NCI-H446 treated with DMSO at 0.1 percent for 48 hours (cell line): ENCODE results near the gene PINK1.

Experiments used
- DNase-seq: peaks from one replicate; lab custom pipeline; 2025; lab: John Stamatoyannopoulos, UW

The PINK1 gene

DNA sequence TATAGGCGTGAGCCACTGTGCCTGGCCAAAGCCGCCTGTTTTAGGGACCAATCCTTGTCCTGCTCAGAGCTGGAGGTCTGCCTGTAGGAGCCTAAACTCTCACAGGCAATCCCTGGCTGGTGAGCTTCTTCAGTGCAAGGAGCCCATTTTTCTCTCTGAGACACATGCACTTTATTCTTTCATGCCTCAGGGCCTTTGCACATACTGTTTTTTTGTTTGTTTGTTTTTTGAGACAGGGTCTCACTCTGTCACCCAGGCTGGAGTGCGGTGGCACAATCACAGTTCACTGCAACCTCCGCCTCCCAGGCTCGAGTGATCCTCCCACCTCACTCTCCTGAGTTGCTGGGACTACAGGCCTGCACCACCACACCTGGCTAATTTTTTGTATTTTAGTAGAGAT lies 21.6 kb upstream of the PINK1 start:
- DNase-seq, result no peak

- no peak for DNase-seq
Measured at GRCh38 chr1:20612221-20612746, 21.0 kb upstream of the PINK1 start.

DNA sequence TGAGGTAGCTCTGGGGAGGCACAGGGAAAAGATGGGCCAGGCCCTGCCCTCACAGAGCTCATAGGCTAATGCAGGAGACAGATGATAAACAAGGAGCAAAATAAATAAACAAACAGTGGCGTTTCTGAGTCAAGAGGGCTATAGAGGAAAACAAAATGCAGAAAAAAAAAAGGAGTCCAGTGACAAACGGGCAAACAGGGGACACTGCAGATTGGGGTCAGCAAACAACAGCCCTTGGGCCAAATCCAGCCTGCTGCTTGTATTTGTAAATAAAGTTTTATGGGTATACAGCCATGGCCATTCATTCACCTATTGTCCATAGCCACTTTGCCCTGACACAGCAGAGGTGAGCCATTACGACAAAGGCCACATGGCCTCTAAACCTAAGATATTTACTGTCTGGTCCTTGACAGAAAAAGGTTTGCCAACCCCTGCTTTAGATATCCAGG lies 19.1 kb upstream of the PINK1 start:
- DNase-seq, result no peak

DNA sequence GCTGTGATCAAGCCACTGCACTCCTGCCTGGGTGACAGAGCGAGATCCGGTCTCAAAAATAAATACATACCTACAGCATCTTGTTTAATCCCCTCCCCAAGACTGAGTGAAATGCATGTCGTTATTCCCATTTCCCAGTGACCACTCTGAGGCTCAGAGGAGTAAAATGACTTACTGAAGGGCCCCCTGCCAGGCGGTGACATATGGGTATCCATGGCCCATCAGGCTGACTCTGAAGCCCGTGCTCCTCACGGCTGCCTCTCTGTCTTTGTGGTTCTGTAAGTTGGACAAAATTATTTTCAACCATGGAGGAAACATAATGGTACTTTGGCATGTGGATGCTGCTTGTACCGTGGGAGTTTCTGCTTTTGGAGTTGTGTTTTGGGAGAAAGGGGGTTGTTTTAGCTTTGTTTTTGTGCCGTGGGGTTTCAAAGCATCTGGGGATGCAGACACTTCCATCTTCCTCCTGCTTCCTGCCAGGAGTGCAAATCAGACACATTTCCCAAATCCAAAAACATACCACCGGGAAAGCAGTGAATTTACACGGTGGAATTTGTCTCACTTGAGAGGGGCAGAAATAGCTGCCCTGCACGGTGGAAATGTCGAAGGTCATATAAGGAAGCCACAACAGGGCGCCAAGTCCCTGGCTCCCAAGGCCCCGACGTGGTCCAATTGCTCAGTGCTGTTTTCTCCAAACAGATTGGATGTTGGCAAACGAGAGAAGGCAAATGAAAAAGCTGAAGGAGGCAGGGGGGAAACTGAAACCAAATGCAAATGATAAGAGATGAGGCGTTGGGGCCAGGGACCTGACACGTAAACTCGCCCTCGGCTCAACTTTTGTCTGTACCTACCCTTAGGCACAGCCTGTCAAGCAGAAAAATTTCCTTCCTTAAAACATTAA lies 17.1 kb upstream of the PINK1 start:
- DNase-seq, result no peak

- DNase-seq, result no peak
Measured at GRCh38 chr1:20616847-20617487, 16.3 kb upstream of the PINK1 start.

DNA sequence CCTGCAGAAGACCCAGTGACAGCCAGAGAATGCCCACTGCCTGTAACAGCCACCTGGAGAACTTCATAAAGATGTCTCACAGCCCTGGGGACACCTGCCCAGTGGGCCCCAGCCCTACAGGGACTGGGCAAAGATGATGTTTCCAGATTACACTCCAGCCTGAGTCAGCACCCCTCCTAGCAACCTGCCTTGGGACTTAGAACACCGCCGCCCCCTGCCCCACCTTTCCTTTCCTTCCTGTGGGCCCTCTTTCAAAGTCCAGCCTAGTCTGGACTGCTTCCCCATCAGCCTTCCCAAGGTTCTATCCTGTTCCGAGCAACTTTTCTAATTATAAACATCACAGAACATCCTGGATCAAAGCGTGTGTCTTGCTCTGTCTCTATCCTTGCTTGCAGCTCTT lies 14.7 kb upstream of the PINK1 start:
- no peak for DNase-seq

- no peak for DNase-seq
Measured at GRCh38 chr1:20619999-20620398, 13.3 kb upstream of the PINK1 start.

DNA sequence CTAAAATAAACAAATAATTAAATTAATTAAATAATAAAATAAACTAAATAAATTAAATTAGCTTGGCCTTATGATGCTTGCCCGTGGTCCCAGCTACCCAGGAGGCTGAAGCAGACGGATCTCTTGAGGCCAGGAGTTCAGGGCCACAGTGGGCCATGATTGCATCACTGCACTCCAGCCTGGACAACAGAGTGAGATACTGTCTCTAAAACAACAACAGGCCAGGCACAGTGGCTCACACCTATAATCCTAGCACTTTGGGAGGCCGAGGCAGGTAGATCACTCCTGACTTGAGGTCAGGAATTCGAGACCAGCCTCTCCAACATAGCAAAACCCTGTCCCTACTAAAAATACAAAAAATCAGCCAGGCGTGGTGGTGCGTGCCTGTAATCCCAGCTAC lies 12.2 kb upstream of the PINK1 start:
- DNase-seq, result no peak

DNA sequence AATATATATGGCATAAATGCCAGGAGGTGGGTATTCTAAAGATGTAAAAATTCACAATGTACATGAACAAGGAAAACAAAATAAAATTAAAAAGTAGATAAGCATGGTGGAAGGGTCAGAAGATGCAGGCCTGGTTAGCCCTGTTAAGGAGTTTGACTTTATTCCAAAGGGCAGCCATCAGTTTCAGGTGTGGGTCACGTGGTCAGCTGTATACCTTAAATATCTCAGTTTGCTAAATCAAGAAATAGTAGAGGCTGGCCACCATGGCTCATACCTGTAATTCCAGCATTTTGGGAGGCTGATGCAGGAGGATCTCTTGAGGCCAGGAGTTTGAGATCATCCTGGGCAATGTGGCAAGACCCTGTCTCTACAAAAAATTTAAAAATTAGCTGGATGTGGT lies 8.5 kb upstream of the PINK1 start:
- DNase-seq, result no peak

- DNase-seq, result no peak
Measured at GRCh38 chr1:20625176-20626097, 7.8 kb upstream of the PINK1 start.

- DNase-seq, result no peak
Measured at GRCh38 chr1:20626098-20626427, 7.2 kb upstream of the PINK1 start.

DNA sequence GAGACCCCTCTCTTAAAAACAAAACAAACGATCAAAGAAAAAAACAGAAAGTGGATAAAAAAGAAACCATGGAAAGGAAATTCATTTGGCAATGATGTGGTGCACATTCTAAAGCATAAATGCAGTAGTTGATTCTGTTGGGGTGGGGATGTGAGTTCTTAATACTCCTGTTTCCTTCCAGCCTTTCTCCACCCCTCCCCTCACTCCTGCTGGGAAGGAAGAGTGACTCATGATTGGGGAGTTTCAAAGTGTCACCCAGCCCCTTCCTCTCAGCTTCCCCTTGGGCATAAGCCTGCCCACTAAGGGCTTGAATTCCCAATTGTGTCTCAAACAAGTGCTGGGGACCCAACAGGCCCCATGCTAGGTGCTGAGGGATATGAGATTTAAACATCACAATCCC lies 6.7 kb upstream of the PINK1 start:
- DNase-seq, result no peak

- DNase-seq, result no peak
Measured at GRCh38 chr1:20630729-20631128, 2.5 kb upstream of the PINK1 start.

DNA sequence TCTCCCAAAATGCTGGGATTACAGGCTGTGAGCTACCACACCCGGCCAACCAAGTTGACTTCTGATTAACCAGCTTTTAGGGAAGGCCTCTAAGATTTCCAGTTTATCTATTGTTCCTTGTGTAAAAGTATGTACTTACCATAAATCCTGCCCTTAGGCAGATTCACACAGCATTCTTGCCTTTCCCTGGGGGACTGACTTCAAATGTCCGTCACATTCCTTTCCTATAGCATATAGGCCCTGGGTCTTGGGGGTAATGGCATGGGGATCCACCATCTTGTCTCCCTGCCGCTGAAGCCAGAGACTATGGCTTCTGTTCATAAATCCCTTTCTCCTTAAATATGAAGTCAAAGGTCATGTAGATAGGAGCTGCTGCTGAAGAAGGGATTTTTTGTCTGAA lies 872 bp upstream of the PINK1 start:
- DNase-seq, result no peak

- DNase-seq, result no peak
Measured at GRCh38 chr1:20634065-20634593, 871 bp downstream of the PINK1 start.

- no peak for DNase-seq
Measured at GRCh38 chr1:20634594-20635084, 1.4 kb downstream of the PINK1 start.

DNA sequence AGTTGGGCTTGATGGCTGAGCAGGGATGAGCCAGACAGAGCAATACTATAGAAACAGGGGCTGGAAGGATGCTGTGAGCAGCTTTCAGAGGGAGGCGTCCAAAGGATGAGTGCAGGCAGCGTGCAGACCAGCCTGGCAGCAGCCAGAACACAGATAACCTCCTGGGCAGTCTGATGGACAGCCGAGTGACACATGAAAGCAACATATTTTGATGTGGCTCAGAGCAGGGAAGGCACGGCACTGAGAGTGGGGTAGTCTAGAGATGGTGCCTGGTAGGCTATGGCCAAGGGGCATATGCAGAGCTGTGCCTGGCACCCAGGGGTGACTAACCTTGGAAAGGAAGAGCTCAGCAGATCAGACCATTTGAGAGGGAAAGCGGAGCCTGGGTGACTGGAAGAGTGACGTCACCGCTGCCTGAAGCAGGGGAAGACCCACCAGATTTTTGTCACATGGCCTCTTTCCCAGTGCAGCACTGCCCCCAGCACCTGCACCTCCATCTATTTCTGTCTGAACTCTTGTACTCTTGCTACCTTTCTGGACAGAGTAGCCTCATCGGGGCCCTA lies 3.6 kb downstream of the PINK1 start:
- no peak for DNase-seq

GRCh38 chr1:20640183-20640597 lies 6.9 kb downstream of the PINK1 start:
- DNase-seq, result peak; percentile 4

- DNase-seq, result no peak
Measured at GRCh38 chr1:20641975-20642374, 8.7 kb downstream of the PINK1 start.

GRCh38 chr1:20643080-20643479 lies 9.8 kb downstream of the PINK1 start:
- no peak for DNase-seq

DNA sequence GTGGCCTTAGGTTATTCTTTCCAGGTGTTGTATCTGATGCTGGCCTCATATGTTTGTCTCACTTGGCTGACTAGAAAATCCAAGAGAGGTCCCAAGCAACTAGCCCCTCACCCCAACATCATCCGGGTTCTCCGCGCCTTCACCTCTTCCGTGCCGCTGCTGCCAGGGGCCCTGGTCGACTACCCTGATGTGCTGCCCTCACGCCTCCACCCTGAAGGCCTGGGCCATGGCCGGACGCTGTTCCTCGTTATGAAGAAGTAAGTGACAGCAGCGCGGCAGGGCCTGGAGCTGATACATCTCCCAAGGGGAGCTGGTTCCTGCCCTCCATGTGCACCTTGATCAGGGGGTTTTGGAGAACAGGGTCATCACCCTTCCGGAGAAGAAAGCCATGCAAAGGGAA lies 11.2 kb downstream of the PINK1 start:
- DNase-seq, result no peak

GRCh38 chr1:20645414-20645813 lies 12.2 kb downstream of the PINK1 start:
- DNase-seq, result no peak
